ENCODE measurements around the gene EEF1A2.

EEF1A2 gene

GRCh38 chr20:63491078-63491477 is 7.8 kb downstream of the EEF1A2 start:
- Mint-ChIP-seq H3K4me1 (no peaks in the 10 kb centered on the region), H3K36me3 (ENCODE audit: low read depth) (peaks cover 3% of the 10 kb centered on the region), H3K27me3 (ENCODE audit: low read depth) (peaks cover 57% of the 10 kb centered on the region), H3K27ac (no peak overlapping the region), H3K4me3 (no peak overlapping the region), H3K9me3 (peaks cover 2% of the 10 kb centered on the region)
- TF ChIP-seq CTCF (IDR thresholded peaks at IDR 0.05; ENCODE audit: unreplicated experiment in 3 of 3): no peak

- H3K4me1 Mint-ChIP-seq: no peaks in the 10 kb centered on the region
- no peak overlapping the region for H3K27ac Mint-ChIP-seq
- peaks cover 60% of the 10 kb centered on the region for H3K27me3 Mint-ChIP-seq (ENCODE audit: low read depth)
- TF ChIP-seq CTCF (IDR thresholded peaks at IDR 0.05; ENCODE audit: unreplicated experiment in 3 of 3): no peak
- H3K36me3 Mint-ChIP-seq (ENCODE audit: low read depth): peaks cover 3% of the 10 kb centered on the region
- H3K9me3 Mint-ChIP-seq: peaks cover 2% of the 10 kb centered on the region
- H3K4me3 Mint-ChIP-seq: no peak overlapping the region
Observed at GRCh38 chr20:63490416-63490815, 8.5 kb downstream of the EEF1A2 start.

GRCh38 chr20:63488315-63489251 is 10.3 kb downstream of the EEF1A2 start:
- no peak for TF ChIP-seq CTCF (IDR thresholded peaks at IDR 0.05; ENCODE audit: unreplicated experiment in 3 of 3)
- Mint-ChIP-seq H3K36me3 (ENCODE audit: low read depth) (peaks cover 3% of the 10 kb centered on the region), H3K4me1 (no peaks in the 10 kb centered on the region), H3K9me3 (peaks cover 2% of the 10 kb centered on the region), H3K27me3 (ENCODE audit: low read depth) (peaks cover 60% of the 10 kb centered on the region), H3K27ac (no peak overlapping the region), H3K4me3 (no peak overlapping the region)

GRCh38 chr20:63487781-63488241 is 11.1 kb downstream of the EEF1A2 start:
- Mint-ChIP-seq H3K27me3 (ENCODE audit: low read depth) (peaks cover 63% of the 10 kb centered on the region), H3K27ac (no peak overlapping the region), H3K4me1 (peaks cover 4% of the 10 kb centered on the region), H3K9me3 (peaks cover 4% of the 10 kb centered on the region), H3K36me3 (ENCODE audit: low read depth) (peaks cover 3% of the 10 kb centered on the region), H3K4me3 (peak overlapping the region in 1 of 3 experiments; percentile 34)
- TF ChIP-seq CTCF (IDR thresholded peaks at IDR 0.05; ENCODE audit: unreplicated experiment in 3 of 3): no peak

GRCh38 chr20:63487116-63487764 is 11.6 kb downstream of the EEF1A2 start:
- TF ChIP-seq CTCF (IDR thresholded peaks at IDR 0.05; ENCODE audit: unreplicated experiment in 3 of 3): no peak
- H3K4me1 Mint-ChIP-seq: peaks cover 5% of the 10 kb centered on the region
- peaks cover 3% of the 10 kb centered on the region for H3K36me3 Mint-ChIP-seq (ENCODE audit: low read depth)
- no peak overlapping the region for H3K27ac Mint-ChIP-seq
- peaks cover 4% of the 10 kb centered on the region for H3K9me3 Mint-ChIP-seq
- peak overlapping the region in 2 of 3 experiments; percentile 34 to 53 for H3K4me3 Mint-ChIP-seq
- peaks cover 58% of the 10 kb centered on the region for H3K27me3 Mint-ChIP-seq (ENCODE audit: low read depth)
